ENCODE measurements around the gene CCDC88C. TPM values are rescaled to one million over a fixed set of nuclear protein-coding genes. Genes with fewer than 3 reads are reported as not detected.

CCDC88C gene
- total RNA-seq, 1 donor from 2014 or later, result 39.3 TPM

DNA sequence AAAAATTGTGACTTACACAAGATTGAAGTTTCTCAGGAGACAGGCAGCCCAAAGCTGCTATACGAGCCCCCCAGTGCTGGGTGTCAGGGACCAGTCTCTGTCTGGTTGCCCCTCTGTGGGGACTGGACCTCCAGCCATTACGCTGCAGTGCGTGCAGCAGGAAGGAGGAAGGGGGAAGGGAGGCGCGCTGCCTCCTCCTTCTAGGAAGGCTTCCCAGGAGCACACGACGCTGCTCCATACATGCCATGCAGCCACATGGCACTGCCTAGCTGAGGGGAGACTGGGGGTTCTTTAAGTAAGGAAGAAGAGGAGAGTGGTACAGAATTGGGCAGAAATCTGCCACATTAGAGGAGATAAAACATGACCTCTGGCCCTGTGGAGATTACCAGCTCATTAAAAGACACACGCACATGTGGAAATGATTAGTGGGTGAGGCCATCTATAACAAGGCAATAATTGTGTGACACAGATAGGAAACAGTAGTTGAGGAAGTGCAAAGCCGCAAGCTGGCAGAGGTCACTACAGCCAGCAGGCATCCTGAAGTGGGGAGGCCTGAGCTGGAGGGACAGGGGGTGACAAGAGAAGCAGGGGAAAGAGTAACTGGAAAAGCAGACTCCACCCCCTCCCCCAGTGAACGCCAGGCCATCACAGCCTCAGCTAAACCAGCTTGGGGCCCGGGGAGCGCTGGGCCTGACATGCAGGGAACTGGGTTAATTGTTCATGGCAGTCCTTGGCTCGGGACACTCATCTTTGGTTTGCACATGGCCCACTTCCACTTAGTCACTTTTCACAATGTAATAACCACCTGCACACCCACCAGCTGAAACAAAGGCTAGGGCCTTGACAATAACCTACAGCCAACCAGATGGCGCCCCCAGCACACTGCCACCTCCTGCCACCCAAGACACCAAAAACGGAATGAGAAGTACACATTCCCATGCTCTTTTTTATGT is 39.6 kb downstream of the CCDC88C start:
- Mint-ChIP-seq H3K4me3 (peak overlapping the region; percentile 61), H3K27ac (peak overlapping the region; percentile 15), H3K27me3 (peaks cover 10% of the 10 kb centered on the region), H3K9me3 (no peaks in the 10 kb centered on the region), H3K4me1 (ENCODE audit: unreplicated experiment) (peaks cover 76% of the 10 kb centered on the region), H3K36me3 (no peaks in the 10 kb centered on the region)
- no peak for DNase-seq (ENCODE audit: extremely low spot score, unreplicated experiment)
- no peak for TF ChIP-seq CTCF (conservative IDR thresholded peaks at IDR 0.05)

GRCh38 chr14:91376547-91377477 is 40.8 kb downstream of the CCDC88C start:
- H3K4me1 Mint-ChIP-seq (ENCODE audit: unreplicated experiment), result peaks cover 65% of the 10 kb centered on the region
- H3K4me3 Mint-ChIP-seq, result peak overlapping the region; percentile 36
- H3K27me3 Mint-ChIP-seq, result peaks cover 10% of the 10 kb centered on the region
- no peak for TF ChIP-seq CTCF (conservative IDR thresholded peaks at IDR 0.05)
- DNase-seq (ENCODE audit: extremely low spot score, unreplicated experiment), result no peak
- no peaks in the 10 kb centered on the region for H3K36me3 Mint-ChIP-seq
- H3K27ac Mint-ChIP-seq, result no peak overlapping the region
- no peaks in the 10 kb centered on the region for H3K9me3 Mint-ChIP-seq

GRCh38 chr14:91375720-91376452 is 41.7 kb downstream of the CCDC88C start:
- Mint-ChIP-seq H3K36me3 (no peaks in the 10 kb centered on the region), H3K27me3 (peaks cover 10% of the 10 kb centered on the region), H3K4me3 (no peak overlapping the region), H3K27ac (no peak overlapping the region), H3K9me3 (no peaks in the 10 kb centered on the region), H3K4me1 (ENCODE audit: unreplicated experiment) (peaks cover 66% of the 10 kb centered on the region)
- DNase-seq (ENCODE audit: extremely low spot score, unreplicated experiment), result no peak
- no peak for TF ChIP-seq CTCF (conservative IDR thresholded peaks at IDR 0.05)

- Mint-ChIP-seq H3K4me1 (ENCODE audit: unreplicated experiment) (peaks cover 69% of the 10 kb centered on the region), H3K4me3 (peak overlapping the region; percentile 44), H3K9me3 (no peaks in the 10 kb centered on the region), H3K27ac (no peak overlapping the region), H3K27me3 (peaks cover 10% of the 10 kb centered on the region), H3K36me3 (no peaks in the 10 kb centered on the region)
- no peak for TF ChIP-seq CTCF (conservative IDR thresholded peaks at IDR 0.05)
- DNase-seq (ENCODE audit: extremely low spot score, unreplicated experiment), result no peak
Observed at GRCh38 chr14:91374879-91375702, 42.5 kb downstream of the CCDC88C start.

All from type B pancreatic cell (in vitro differentiated cells).